OCI-LY3 (cell line): ENCODE data around the gene KCNE4.

Source experiments
- H2AFZ ChIP-seq: fragments of 200-600, 300-600 bp; shearing (Covaris generic); 2 replicates; pipeline ENCODE4 v1.6.0; 2014; ENCODE audit warnings: antibody characterized with exemption, low read depth, low read length
- H3K27ac ChIP-seq: fragments of 200-600, 300-600 bp; sonication (generic); 2 replicates; pipeline ENCODE4 v1.5.1; 2014; ENCODE audit warnings: mild to moderate bottlenecking, low read length, moderate library complexity, mixed read lengths
- H3K27me3 ChIP-seq: fragments of 200-600, 300-600 bp; sonication (generic); 2 replicates; pipeline ENCODE4 v1.6.1; 2014; ENCODE audit warnings: low read depth, low read length, mixed read lengths
- H3K36me3 ChIP-seq: fragments of 200-600, 300-600 bp; sonication (generic); replicated peaks from 2 replicates; pipeline ENCODE3; 2014; ENCODE audit warnings: low read depth, low read length, mixed read lengths
- H3K4me1 ChIP-seq: fragments of 300-600, 200-600 bp; sonication (generic); 2 replicates; pipeline ENCODE4 v1.6.1; 2014; ENCODE audit warnings: low read length, mixed read lengths
- H3K4me2 ChIP-seq: fragments of 200-600, 300-600 bp; sonication (generic); 2 replicates; pipeline ENCODE4 v1.6.1; 2014; ENCODE audit warnings: low read length, mixed read lengths
- H3K4me3 ChIP-seq: fragments of 300-600, 200-600 bp; sonication (generic); 2 replicates; pipeline ENCODE4 v1.5.1; 2014; ENCODE audit warnings: antibody characterized with exemption, mild to moderate bottlenecking, low read length, moderate library complexity
- H3K79me2 ChIP-seq: fragments of 300-600, 200-600 bp; shearing (Covaris generic); 2 replicates; pipeline ENCODE4 v1.6.1; 2014; ENCODE audit warnings: mild to moderate bottlenecking, low read length, mixed read lengths
- H3K9ac ChIP-seq: fragments of 300-600, 200-600 bp; shearing (Covaris generic); 2 replicates; pipeline ENCODE4 v1.6.0; 2014; ENCODE audit warnings: mild to moderate bottlenecking, low read length, moderate library complexity
- H3K9me3 ChIP-seq: fragments of 200-600, 300-600 bp; shearing (Covaris generic); 2 replicates; pipeline ENCODE4 v1.6.1; 2014; ENCODE audit warnings: low read length, mixed read lengths; ENCODE audit not compliant: insufficient read depth
- H4K20me1 ChIP-seq: fragments of 200-600, 300-600 bp; sonication (generic); 2 replicates; pipeline ENCODE4 v1.6.1; 2016; ENCODE audit warnings: low read length, mixed read lengths; ENCODE audit not compliant: insufficient read depth
- CTCF ChIP-seq: fragments of 200-600, 300-600 bp; sonication (generic); IDR thresholded peaks from 2 replicates; pipeline ENCODE4 v1.5.1; 2014; ENCODE audit warnings: antibody characterized with exemption, low read length, low read depth
- EZH2phosphoT487 ChIP-seq: fragments of 200-600 bp; shearing (Covaris generic); IDR thresholded peaks from 2 replicates; pipeline ENCODE4 v1.6.1; 2018; ENCODE audit warnings: antibody characterized with exemption, mixed run types, low read depth

KCNE4 gene

DNA sequence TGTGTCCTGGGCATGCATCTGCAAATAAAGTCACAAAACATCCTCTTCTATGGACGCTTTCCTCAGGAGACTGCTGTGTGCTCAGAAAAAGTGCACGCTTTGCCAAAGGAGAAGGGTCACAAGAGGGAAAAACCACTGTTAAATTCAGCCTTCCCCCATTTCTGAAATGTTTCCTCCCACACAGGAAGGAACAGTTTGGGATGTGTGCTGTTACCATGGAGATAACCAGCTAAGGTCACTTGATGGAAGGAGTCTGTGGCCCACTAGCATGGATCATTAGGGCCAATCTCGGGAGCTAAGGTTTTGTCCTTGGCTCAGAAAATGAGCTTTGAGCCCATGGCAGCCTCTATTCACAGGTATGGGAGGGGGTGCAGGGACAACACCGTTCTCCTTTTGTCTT, 5.6 kb downstream of the KCNE4 start:
- Histone ChIP-seq H3K4me2 (no peak overlapping the region), H3K27me3 (no peaks in the 10 kb centered on the region), H3K9me3 (no peaks in the 10 kb centered on the region), H3K79me2 (no peaks in the 10 kb centered on the region), H3K9ac (no peak overlapping the region), H2AFZ (no peak overlapping the region), H3K27ac (no peak overlapping the region), H4K20me1 (no peaks in the 10 kb centered on the region), H3K36me3 (no peaks in the 10 kb centered on the region), H3K4me3 (no peak overlapping the region), H3K4me1 (no peaks in the 10 kb centered on the region)
- TF ChIP-seq EZH2phosphoT487 (no peak), CTCF (no peak)

DNA sequence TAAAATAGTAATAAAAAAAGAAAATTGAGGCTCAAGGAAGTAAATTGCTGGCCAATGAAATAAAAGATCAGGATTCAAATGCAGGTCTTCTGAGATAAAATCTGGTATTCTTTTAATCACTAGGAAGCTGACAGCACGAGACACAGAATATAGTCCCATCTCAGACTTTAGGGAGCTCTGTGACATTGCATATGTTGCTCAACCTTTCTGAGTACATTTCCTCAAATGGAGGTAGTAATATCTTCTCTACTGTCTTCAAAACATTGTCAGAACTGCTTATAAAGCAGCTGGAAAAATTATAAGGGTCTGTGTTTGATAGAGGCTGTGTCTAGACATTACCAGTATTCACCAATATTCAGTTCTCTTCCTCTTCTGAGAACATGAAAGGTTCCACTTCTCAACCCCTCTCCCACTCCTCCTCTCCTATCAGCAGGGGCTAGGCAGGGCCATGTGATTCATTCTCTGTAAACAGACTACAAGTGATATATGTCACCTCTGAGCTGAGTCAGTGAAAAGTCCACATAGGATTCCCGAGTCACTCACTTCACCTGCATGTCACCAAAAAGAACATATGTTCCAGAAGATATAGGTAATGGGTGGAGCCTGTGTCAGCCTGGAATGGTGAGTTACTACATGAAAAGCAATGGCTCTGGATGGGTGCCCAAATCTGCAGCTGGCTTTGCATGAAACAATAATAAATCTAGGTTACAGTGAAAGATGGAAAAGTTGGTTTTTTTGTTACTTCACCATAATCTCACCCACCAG, 7.1 kb downstream of the KCNE4 start:
- H3K4me1 ChIP-seq: no peaks in the 10 kb centered on the region
- no peak overlapping the region for H3K4me2 ChIP-seq
- H3K9me3 ChIP-seq: no peaks in the 10 kb centered on the region
- H3K27ac ChIP-seq: no peak overlapping the region
- TF ChIP-seq CTCF: no peak
- no peak for TF ChIP-seq EZH2phosphoT487
- no peaks in the 10 kb centered on the region for H3K79me2 ChIP-seq
- H4K20me1 ChIP-seq: no peaks in the 10 kb centered on the region
- H3K36me3 ChIP-seq: no peaks in the 10 kb centered on the region
- no peak overlapping the region for H3K9ac ChIP-seq
- no peak overlapping the region for H2AFZ ChIP-seq
- H3K4me3 ChIP-seq: no peak overlapping the region
- H3K27me3 ChIP-seq: no peaks in the 10 kb centered on the region

- no peak overlapping the region for H3K27ac ChIP-seq
- no peaks in the 10 kb centered on the region for H3K4me1 ChIP-seq
- no peak overlapping the region for H3K9ac ChIP-seq
- H3K9me3 ChIP-seq: no peaks in the 10 kb centered on the region
- no peak for TF ChIP-seq CTCF
- no peak for TF ChIP-seq EZH2phosphoT487
- no peaks in the 10 kb centered on the region for H3K36me3 ChIP-seq
- no peaks in the 10 kb centered on the region for H3K27me3 ChIP-seq
- H3K79me2 ChIP-seq: no peaks in the 10 kb centered on the region
- H3K4me3 ChIP-seq: no peak overlapping the region
- H2AFZ ChIP-seq: no peak overlapping the region
- no peaks in the 10 kb centered on the region for H4K20me1 ChIP-seq
- no peak overlapping the region for H3K4me2 ChIP-seq
Observed at GRCh38 chr2:223060201-223060825, 8.3 kb downstream of the KCNE4 start.

DNA sequence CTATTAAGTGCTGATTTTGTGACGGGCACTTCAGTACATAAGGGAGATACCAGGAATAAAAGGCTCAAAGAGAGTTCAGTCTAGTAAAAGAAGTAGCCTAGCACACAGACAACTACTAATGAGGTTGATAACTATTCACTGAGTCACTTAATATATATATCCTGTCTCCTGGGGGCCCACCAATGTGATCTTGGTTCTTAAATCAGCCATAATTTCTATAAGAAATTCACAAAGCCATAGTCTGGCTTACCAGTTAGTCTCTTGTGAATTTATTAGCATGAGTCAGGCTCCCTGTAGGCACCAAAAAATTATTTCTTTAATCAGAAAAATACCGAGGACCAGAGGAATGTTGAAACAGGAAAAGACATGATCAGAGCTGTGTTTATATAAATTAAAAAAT, 10.4 kb downstream of the KCNE4 start:
- Histone ChIP-seq H2AFZ (no peak overlapping the region), H3K4me3 (no peak overlapping the region)
- no peak for TF ChIP-seq EZH2phosphoT487
- no peak for TF ChIP-seq CTCF

More for the DNA sequence above, 10.4 kb downstream of the KCNE4 start:
- Histone ChIP-seq H3K36me3 (no peaks in the 10 kb centered on the region), H3K4me1 (no peaks in the 10 kb centered on the region), H3K79me2 (no peaks in the 10 kb centered on the region), H3K9me3 (no peaks in the 10 kb centered on the region), H3K27me3 (no peaks in the 10 kb centered on the region), H3K27ac (no peak overlapping the region), H3K4me2 (no peak overlapping the region), H3K9ac (no peak overlapping the region), H4K20me1 (no peaks in the 10 kb centered on the region)
